SK-N-SH treated with all-trans-retinoic acid at 6 μM for 48 hours (cell line): ENCODE measurements around the gene PARP11.

ENCODE experiments used
- ATAC-seq: fragments of 200-7000 bp; cut with Tn5 transposase; 3 replicates; pipeline ENCODE4 v1.9.1; 2020; ENCODE audit warnings: mild to moderate bottlenecking, moderate library complexity
- ARNTL ChIP-seq: fragments of 450-650 bp; formaldehyde crosslinking; IDR thresholded peaks from 2 replicates; pipeline ENCODE4 v1.5.0; 2020; ENCODE audit warnings: low read depth, mild to moderate bottlenecking, moderate library complexity, borderline replicate concordance
- BACH2 ChIP-seq: fragments of 250-450 bp; sonication (Bioruptor Pico); IDR thresholded peaks from 2 replicates; pipeline ENCODE4 v1.9.0; 2021; ENCODE audit warnings: mild to moderate bottlenecking, borderline replicate concordance
- CREB5 ChIP-seq: fragments of 250-450 bp; sonication (Bioruptor Pico); IDR thresholded peaks from 2 replicates; pipeline ENCODE4 v1.5.1; 2020; ENCODE audit warnings: low read depth, mild to moderate bottlenecking, moderate library complexity
- CSDC2 ChIP-seq: fragments of 250-450 bp; sonication (Bioruptor Pico); IDR thresholded peaks from 2 replicates; pipeline ENCODE4 v1.5.0; 2020; ENCODE audit warnings: mild to moderate bottlenecking, moderate library complexity
- ESRRG ChIP-seq: fragments of 250-450 bp; sonication (Bioruptor Pico); IDR thresholded peaks from 2 replicates; pipeline ENCODE4 v1.6.1; 2021; ENCODE audit warnings: mild to moderate bottlenecking
- GLIS3 ChIP-seq: fragments of 250-450 bp; sonication (Bioruptor Pico); IDR thresholded peaks from 2 replicates; pipeline ENCODE4 v1.5.0; 2020; ENCODE audit warnings: mild to moderate bottlenecking, moderate library complexity
- ISL1 ChIP-seq: fragments of 250-450 bp; sonication (Bioruptor Pico); IDR thresholded peaks from 2 replicates; pipeline ENCODE4 v2.1.2; 2022; ENCODE audit warnings: mild to moderate bottlenecking, moderate library complexity
- OSR1 ChIP-seq: fragments of 250-450 bp; sonication (Bioruptor Pico); IDR thresholded peaks from 2 replicates; pipeline ENCODE4 v1.8.0; 2022; ENCODE audit warnings: moderate library complexity, mild to moderate bottlenecking, inconsistent platforms
- PATZ1 ChIP-seq: fragments of 250-450 bp; sonication (Bioruptor Pico); IDR thresholded peaks from 2 replicates; pipeline ENCODE4 v1.8.0; 2020; ENCODE audit warnings: mild to moderate bottlenecking, moderate library complexity, borderline replicate concordance
- POU6F1 ChIP-seq: fragments of 250-450 bp; sonication (Bioruptor Pico); IDR thresholded peaks from 2 replicates; pipeline ENCODE4 v1.8.0; 2021; ENCODE audit warnings: low read depth, mild to moderate bottlenecking, moderate library complexity, borderline replicate concordance
- PPARA ChIP-seq: fragments of 250-450 bp; sonication (Bioruptor Pico); IDR thresholded peaks from 2 replicates; pipeline ENCODE4 v1.5.0; 2020; ENCODE audit warnings: mild to moderate bottlenecking, borderline replicate concordance
- RARB ChIP-seq: fragments of 250-450 bp; sonication (Bioruptor Pico); IDR thresholded peaks from 2 replicates; pipeline ENCODE4 v1.8.0; 2021; ENCODE audit warnings: mild to moderate bottlenecking, moderate library complexity
- SNAI2 ChIP-seq: fragments of 250-450 bp; sonication (Bioruptor Pico); IDR thresholded peaks from 2 replicates; pipeline ENCODE4 v1.5.0; 2020; ENCODE audit warnings: mild to moderate bottlenecking, moderate library complexity
- TCF4 ChIP-seq: fragments of 250-450 bp; sonication (Bioruptor Pico); IDR thresholded peaks from 2 replicates; pipeline ENCODE4 v1.8.0; 2021; ENCODE audit warnings: mild to moderate bottlenecking, moderate library complexity, borderline replicate concordance
- TOX ChIP-seq: fragments of 250-450 bp; sonication (Bioruptor Pico); IDR thresholded peaks from 2 replicates; pipeline ENCODE4 v1.8.0; 2021; ENCODE audit warnings: mild to moderate bottlenecking, moderate library complexity, borderline replicate concordance
- TSHZ2 ChIP-seq: fragments of 250-450 bp; sonication (Bioruptor Pico); IDR thresholded peaks from 2 replicates; pipeline ENCODE4 v1.5.0; 2020; ENCODE audit warnings: mild to moderate bottlenecking, moderate library complexity
- ZC3H10 ChIP-seq: fragments of 250-450 bp; sonication (Bioruptor Pico); IDR thresholded peaks from 2 replicates; pipeline ENCODE4 v1.5.1; 2021; ENCODE audit warnings: mild to moderate bottlenecking, moderate library complexity
- ZFP3 ChIP-seq: fragments of 250-450 bp; sonication (Bioruptor Pico); IDR thresholded peaks from 2 replicates; pipeline ENCODE4 v1.5.0; 2020; ENCODE audit warnings: mild to moderate bottlenecking, moderate library complexity
- ZFP30 ChIP-seq: fragments of 450-650 bp; formaldehyde crosslinking; IDR thresholded peaks from 2 replicates; pipeline ENCODE4 v1.5.0; 2022; ENCODE audit warnings: mild to moderate bottlenecking, moderate library complexity
- ZNF565 ChIP-seq: fragments of 450-650 bp; formaldehyde crosslinking; conservative IDR thresholded peaks from 2 replicates; pipeline ENCODE4 v1.5.0; 2020; ENCODE audit warnings: low read depth, mild to moderate bottlenecking, moderate library complexity
- ZNF70 ChIP-seq: fragments of 450-650 bp; formaldehyde crosslinking; IDR thresholded peaks from 2 replicates; pipeline ENCODE4 v1.5.0; 2020; ENCODE audit warnings: mild to moderate bottlenecking, moderate library complexity
- ZNF8 ChIP-seq: fragments of 450-650 bp; formaldehyde crosslinking; IDR thresholded peaks from 2 replicates; pipeline ENCODE4 v1.5.0; 2020; ENCODE audit warnings: mild to moderate bottlenecking, moderate library complexity

The PARP11 gene

DNA sequence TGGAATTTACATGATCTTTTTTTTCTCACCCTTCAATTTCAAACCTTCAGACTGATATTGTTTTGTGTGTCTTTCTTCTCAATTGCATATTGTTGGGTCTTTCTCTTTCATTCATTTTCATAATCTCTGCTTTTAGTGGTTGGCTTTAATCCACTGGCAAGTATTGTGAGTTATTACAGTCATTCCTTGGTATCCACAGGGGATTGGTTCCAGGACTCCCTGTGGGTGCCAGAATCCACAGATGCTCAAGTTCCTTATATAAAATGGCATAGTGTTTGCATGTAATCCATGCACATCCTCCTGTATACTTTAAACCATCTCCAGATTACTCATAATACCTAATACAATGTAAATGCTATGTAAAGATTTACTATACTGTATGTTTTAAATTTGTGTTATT lies 29.7 kb upstream of the PARP11 start:
- no peak for TF ChIP-seq ISL1
- no peak for TF ChIP-seq ZNF70
- no peak for TF ChIP-seq OSR1 (CRISPR knock-in tag)
- no peak for TF ChIP-seq TOX (CRISPR knock-in tag)
- no peak for TF ChIP-seq SNAI2 (CRISPR knock-in tag)
- TF ChIP-seq, all 23 proteins: peak for 0
- no peak for ATAC-seq

DNA sequence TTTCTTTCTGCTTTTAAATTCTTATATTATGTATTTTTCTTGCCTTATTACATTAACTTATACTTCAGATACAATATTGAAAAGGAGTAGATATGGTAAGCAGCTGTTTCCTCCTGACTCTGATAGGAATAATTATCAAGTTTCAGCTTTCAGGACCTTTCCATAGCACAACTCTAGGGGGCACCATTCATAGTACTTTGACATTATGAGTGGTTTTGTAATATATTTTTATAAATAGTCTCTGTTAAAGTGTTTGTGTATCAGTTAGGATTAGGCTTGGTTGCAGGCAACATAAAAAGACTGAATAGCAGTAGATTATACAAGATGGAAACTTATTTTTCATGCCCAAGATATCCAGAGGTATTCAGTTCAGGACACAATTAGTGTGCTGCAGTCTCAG lies 27.9 kb upstream of the PARP11 start:
- no peak for ATAC-seq
- TF ChIP-seq ARNTL (no peak), ESRRG (no peak), ZC3H10 (CRISPR knock-in tag) (no peak), SNAI2 (CRISPR knock-in tag) (no peak), POU6F1 (no peak), ZFP3 (CRISPR knock-in tag) (no peak), GLIS3 (CRISPR knock-in tag) (no peak), CREB5 (no peak), BACH2 (CRISPR knock-in tag) (no peak), PATZ1 (no peak), ZNF8 (CRISPR knock-in tag) (no peak), RARB (CRISPR knock-in tag) (no peak), ZNF565 (CRISPR knock-in tag) (no peak), TOX (CRISPR knock-in tag) (no peak), TCF4 (CRISPR knock-in tag) (no peak), ZFP30 (CRISPR knock-in tag) (no peak)

- ATAC-seq, result no peak
- TF ChIP-seq PATZ1 (no peak), BACH2 (CRISPR knock-in tag) (no peak)
Measured at GRCh38 chr12:3898756-3899155, 25.6 kb upstream of the PARP11 start.

GRCh38 chr12:3897371-3897971 lies 24.3 kb upstream of the PARP11 start:
- no peak for ATAC-seq
- TF ChIP-seq SNAI2 (CRISPR knock-in tag) (no peak), PPARA (CRISPR knock-in tag) (no peak), OSR1 (CRISPR knock-in tag) (no peak), TSHZ2 (CRISPR knock-in tag) (no peak), ARNTL (no peak), TOX (CRISPR knock-in tag) (no peak), CREB5 (no peak), ZFP30 (CRISPR knock-in tag) (no peak), ZC3H10 (CRISPR knock-in tag) (no peak), ZNF70 (no peak), CSDC2 (CRISPR knock-in tag) (no peak), ZNF565 (CRISPR knock-in tag) (no peak), ZFP3 (CRISPR knock-in tag) (no peak), TCF4 (CRISPR knock-in tag) (no peak), ZNF8 (CRISPR knock-in tag) (no peak), ISL1 (no peak), POU6F1 (no peak), ESRRG (no peak), GLIS3 (CRISPR knock-in tag) (no peak)
